SH-SY5Y (cell line): ENCODE measurements around the gene UST.

Experiments
- GATA2 ChIP-seq: IDR thresholded peaks from 2 replicates; pipeline ENCODE4 v1.6.1; 2011; ENCODE audit warnings: mild to moderate bottlenecking, low read depth, low read length
- GATA3 ChIP-seq: IDR thresholded peaks from 2 replicates; pipeline ENCODE4 v1.6.1; 2011; ENCODE audit warnings: low read depth, mild to moderate bottlenecking, low read length, moderate library complexity

The UST gene

GRCh38 chr6:149024361-149024760 lies 277.5 kb downstream of the UST start:
- no peak for TF ChIP-seq GATA2
- TF ChIP-seq GATA3 = no peak

GRCh38 chr6:149025061-149025460 lies 278.2 kb downstream of the UST start:
- no peak for TF ChIP-seq GATA3
- no peak for TF ChIP-seq GATA2

GRCh38 chr6:149026530-149026942 lies 279.7 kb downstream of the UST start:
- TF ChIP-seq GATA3 (no peak), GATA2 (no peak)

- TF ChIP-seq GATA2 = no peak
- TF ChIP-seq GATA3 = no peak
Observed at GRCh38 chr6:149027484-149027883, 280.7 kb downstream of the UST start.

- TF ChIP-seq GATA2 = no peak
- no peak for TF ChIP-seq GATA3
Observed at GRCh38 chr6:149028767-149029405, 282.1 kb downstream of the UST start.

GRCh38 chr6:149031201-149031858 lies 284.5 kb downstream of the UST start:
- TF ChIP-seq GATA3 (no peak), GATA2 (no peak)

- TF ChIP-seq GATA2 (no peak), GATA3 (no peak)
Observed at GRCh38 chr6:149031859-149032598, 285.2 kb downstream of the UST start.

GRCh38 chr6:149032599-149033405 lies 286.0 kb downstream of the UST start:
- TF ChIP-seq GATA3 (no peak), GATA2 (no peak)

GRCh38 chr6:149033454-149033853 lies 286.6 kb downstream of the UST start:
- TF ChIP-seq GATA3 = no peak

- no peak for TF ChIP-seq GATA3
- TF ChIP-seq GATA2 = no peak
Observed at GRCh38 chr6:149035766-149036165, 288.9 kb downstream of the UST start.

GRCh38 chr6:149037051-149037671 lies 290.3 kb downstream of the UST start:
- no peak for TF ChIP-seq GATA3
- no peak for TF ChIP-seq GATA2

GRCh38 chr6:149041953-149042352 lies 295.1 kb downstream of the UST start:
- TF ChIP-seq GATA2 (no peak), GATA3 (no peak)

- no peak for TF ChIP-seq GATA3
- TF ChIP-seq GATA2 = no peak
Observed at GRCh38 chr6:149043476-149044130, 296.8 kb downstream of the UST start.

- TF ChIP-seq GATA3 (no peak), GATA2 (no peak)
Observed at GRCh38 chr6:149044528-149044927, 297.7 kb downstream of the UST start.
